ENCODE results near the gene ACBD6.

DNA sequence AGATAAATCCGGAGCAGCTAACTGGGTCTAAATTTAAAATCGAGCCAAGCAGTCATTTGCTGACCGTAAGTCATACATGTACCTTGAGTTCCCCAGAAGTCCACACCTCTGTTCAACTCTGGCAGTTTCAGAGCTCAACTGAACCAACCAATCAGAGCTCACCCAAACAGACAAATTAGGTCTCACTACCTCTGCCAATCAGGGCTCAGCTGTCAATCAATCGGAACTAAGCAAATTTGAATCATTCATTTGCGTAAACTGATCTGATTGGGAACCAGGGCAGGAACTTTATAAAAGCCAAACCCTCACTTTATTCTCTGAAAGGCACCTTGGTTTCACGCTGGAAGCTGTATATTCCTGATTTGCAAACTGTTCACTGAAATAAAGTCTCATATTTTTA, 11.2 kb upstream of the ACBD6 start:
- TF ChIP-seq, protein P1, sequence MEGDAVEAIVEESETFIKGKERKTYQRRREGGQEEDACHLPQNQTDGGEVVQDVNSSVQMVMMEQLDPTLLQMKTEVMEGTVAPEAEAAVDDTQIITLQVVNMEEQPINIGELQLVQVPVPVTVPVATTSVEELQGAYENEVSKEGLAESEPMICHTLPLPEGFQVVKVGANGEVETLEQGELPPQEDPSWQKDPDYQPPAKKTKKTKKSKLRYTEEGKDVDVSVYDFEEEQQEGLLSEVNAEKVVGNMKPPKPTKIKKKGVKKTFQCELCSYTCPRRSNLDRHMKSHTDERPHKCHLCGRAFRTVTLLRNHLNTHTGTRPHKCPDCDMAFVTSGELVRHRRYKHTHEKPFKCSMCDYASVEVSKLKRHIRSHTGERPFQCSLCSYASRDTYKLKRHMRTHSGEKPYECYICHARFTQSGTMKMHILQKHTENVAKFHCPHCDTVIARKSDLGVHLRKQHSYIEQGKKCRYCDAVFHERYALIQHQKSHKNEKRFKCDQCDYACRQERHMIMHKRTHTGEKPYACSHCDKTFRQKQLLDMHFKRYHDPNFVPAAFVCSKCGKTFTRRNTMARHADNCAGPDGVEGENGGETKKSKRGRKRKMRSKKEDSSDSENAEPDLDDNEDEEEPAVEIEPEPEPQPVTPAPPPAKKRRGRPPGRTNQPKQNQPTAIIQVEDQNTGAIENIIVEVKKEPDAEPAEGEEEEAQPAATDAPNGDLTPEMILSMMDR (conservative IDR thresholded peaks at IDR 0.05; ENCODE audit: low read depth, low read length), result no peak
- TF ChIP-seq FOS (IDR thresholded peaks at IDR 0.05; ENCODE audit: low read depth, low read length) (no peak), POLR2A (IDR thresholded peaks at IDR 0.05; ENCODE audit: low read depth, low read length) (no peak), RAD21 (IDR thresholded peaks at IDR 0.05; ENCODE audit: low read length) (no peak), CEBPB (IDR thresholded peaks at IDR 0.05; ENCODE audit: low read depth, low read length) (no peak), RFX5 (IDR thresholded peaks at IDR 0.05; ENCODE audit: low read depth, low read length) (no peak)
- TF ChIP-seq, protein P2, sequence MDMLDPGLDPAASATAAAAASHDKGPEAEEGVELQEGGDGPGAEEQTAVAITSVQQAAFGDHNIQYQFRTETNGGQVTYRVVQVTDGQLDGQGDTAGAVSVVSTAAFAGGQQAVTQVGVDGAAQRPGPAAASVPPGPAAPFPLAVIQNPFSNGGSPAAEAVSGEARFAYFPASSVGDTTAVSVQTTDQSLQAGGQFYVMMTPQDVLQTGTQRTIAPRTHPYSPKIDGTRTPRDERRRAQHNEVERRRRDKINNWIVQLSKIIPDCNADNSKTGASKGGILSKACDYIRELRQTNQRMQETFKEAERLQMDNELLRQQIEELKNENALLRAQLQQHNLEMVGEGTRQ (IDR thresholded peaks at IDR 0.05; ENCODE audit: low read depth, low read length), result no peak
